NB4 (cell line): ENCODE measurements around the gene NUP62.
"Not testable (repeated sequence)": the region's sequence is repeated elsewhere in the genome, so short reads cannot be mapped to it uniquely, and the experiment has no call there.

ENCODE experiments used
- DNase-seq: peaks from one replicate; pipeline ENCODE4 v3.0.0; 2010; ENCODE audit warnings: low read depth
- H3K4me3 ChIP-seq: one replicate; pipeline ENCODE4 v1.5.1; 2011; ENCODE audit warnings: mild to moderate bottlenecking, low read depth, low read length, moderate library complexity
- MYC ChIP-seq: IDR thresholded peaks from 2 replicates; pipeline ENCODE4 v1.6.1; 2011; ENCODE audit warnings: low read depth, low read length
- POLR2A ChIP-seq: IDR thresholded peaks from 2 replicates; pipeline ENCODE4 v1.6.1; 2011; ENCODE audit warnings: mild to moderate bottlenecking; ENCODE audit not compliant: insufficient read length; ENCODE audit errors: extremely low read depth
- TF ChIP-seq, protein P1 (sequence below): IDR thresholded peaks from one replicate; pipeline ENCODE4 v1.5.1; 2012; ENCODE audit warnings: low read depth, low read length
- TF ChIP-seq, protein P2 (sequence below): IDR thresholded peaks from 2 replicates; pipeline ENCODE4 v1.6.1; 2011; ENCODE audit warnings: low read depth, low read length

NUP62 gene

DNA sequence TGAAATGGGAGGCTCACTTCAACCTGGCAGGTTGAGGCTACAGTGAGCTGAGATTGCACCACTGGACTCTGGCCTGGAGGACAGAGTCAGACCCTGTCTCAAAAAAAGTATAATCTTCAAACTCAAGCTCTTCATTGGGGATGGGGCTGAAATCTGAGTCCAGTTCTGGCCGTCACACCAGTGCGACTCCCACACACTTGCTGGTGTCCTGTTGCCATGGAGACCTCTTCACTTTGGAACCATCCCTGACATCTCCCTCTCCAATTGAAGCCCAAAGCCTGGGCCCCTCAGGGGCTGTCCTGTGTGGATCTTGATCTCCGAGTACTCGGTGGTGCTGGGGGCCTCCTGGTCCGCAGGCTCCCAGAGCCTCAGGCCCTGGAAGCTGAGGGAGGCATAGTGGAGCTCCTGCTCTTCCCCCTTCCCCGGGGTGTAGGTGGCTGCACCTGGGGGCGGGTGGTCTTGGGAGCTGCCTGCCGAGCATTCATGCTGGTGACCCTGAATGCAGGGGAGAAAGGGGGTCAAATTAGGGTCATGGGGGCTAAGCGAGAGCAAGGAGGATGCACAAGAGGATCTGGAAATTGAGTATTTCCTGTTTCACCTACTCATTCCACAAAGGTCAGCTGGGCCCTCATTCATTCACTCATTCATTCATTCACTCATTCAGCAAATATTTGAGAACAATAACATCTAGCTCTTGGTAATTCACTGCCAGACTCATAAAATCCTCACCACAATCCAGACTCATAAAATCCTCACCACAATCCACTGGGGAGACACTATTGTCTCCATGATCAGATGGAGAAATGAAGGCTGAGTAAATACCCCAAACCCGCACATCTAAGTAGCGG, 20.7 kb upstream of the NUP62 start:
- no peak overlapping the region for H3K4me3 ChIP-seq
- peak; percentile 59 for DNase-seq
- TF ChIP-seq MYC (no peak), POLR2A (no peak)
- TF ChIP-seq, protein P1, sequence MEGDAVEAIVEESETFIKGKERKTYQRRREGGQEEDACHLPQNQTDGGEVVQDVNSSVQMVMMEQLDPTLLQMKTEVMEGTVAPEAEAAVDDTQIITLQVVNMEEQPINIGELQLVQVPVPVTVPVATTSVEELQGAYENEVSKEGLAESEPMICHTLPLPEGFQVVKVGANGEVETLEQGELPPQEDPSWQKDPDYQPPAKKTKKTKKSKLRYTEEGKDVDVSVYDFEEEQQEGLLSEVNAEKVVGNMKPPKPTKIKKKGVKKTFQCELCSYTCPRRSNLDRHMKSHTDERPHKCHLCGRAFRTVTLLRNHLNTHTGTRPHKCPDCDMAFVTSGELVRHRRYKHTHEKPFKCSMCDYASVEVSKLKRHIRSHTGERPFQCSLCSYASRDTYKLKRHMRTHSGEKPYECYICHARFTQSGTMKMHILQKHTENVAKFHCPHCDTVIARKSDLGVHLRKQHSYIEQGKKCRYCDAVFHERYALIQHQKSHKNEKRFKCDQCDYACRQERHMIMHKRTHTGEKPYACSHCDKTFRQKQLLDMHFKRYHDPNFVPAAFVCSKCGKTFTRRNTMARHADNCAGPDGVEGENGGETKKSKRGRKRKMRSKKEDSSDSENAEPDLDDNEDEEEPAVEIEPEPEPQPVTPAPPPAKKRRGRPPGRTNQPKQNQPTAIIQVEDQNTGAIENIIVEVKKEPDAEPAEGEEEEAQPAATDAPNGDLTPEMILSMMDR: no peak
- TF ChIP-seq, protein P2, sequence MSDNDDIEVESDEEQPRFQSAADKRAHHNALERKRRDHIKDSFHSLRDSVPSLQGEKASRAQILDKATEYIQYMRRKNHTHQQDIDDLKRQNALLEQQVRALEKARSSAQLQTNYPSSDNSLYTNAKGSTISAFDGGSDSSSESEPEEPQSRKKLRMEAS: no peak

DNA sequence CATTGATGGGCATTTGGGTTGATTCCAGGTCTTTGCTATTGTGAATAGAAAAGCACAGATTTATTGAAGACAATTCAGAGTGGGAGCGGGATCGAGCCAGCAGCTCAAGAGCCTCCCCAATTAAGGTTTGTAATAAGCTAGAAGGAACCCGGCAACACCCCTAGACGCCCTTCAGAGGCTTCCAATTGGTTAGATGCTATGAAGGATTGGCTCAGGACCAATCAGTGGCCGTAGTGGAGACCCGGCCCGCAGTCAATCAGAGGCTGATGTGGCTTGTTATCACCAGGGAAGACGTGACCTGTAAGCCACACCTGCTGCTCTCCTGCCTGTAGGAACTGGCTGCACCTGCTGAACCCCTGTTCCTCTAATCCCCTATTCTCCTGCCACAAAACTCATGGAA, 17.1 kb upstream of the NUP62 start:
- no peak for DNase-seq
- TF ChIP-seq, protein P1: no peak
- no peak for TF ChIP-seq POLR2A
- TF ChIP-seq MYC: no peak
- TF ChIP-seq, protein P2: no peak
- no peak overlapping the region for H3K4me3 ChIP-seq

DNA sequence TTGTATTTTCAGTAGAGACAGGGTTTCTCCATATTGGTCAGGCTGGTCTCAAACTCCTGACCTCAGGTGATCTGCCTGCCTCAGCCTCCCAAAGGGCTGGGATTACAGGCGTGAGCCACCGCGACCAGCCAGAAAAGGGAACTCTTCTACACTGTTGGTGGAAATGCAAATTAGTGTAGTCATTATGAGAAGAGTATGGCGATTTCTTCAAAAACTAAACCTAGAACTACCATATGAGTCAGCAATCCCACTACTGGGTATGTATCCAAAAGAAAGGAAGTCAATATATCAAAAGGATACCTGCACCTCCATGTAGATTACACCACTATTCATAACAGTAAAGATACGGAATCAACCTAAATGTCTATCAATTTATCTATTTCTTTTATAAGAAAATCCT, 15.3 kb upstream of the NUP62 start:
- H3K4me3 ChIP-seq, DNase-seq: not testable (repeated sequence)

DNA sequence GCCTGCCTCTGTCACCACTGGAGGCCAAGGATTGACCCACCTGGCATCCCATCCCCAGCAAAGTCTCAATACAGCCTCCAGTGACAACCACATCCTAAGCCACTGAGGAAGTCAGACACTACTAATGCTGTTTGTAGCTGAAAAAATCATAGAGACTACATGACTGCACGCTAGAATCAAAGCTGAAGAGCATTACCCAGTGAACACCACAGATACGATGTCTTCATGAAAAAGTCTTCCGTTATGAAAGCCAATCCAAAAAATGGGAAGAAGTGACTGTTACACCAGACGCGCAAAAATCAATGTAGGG, 11.1 kb upstream of the NUP62 start:
- no peak overlapping the region for H3K4me3 ChIP-seq
- TF ChIP-seq, protein P1: no peak
- TF ChIP-seq POLR2A (no peak), MYC (no peak)
- TF ChIP-seq, protein P2: no peak
- no peak for DNase-seq

DNA sequence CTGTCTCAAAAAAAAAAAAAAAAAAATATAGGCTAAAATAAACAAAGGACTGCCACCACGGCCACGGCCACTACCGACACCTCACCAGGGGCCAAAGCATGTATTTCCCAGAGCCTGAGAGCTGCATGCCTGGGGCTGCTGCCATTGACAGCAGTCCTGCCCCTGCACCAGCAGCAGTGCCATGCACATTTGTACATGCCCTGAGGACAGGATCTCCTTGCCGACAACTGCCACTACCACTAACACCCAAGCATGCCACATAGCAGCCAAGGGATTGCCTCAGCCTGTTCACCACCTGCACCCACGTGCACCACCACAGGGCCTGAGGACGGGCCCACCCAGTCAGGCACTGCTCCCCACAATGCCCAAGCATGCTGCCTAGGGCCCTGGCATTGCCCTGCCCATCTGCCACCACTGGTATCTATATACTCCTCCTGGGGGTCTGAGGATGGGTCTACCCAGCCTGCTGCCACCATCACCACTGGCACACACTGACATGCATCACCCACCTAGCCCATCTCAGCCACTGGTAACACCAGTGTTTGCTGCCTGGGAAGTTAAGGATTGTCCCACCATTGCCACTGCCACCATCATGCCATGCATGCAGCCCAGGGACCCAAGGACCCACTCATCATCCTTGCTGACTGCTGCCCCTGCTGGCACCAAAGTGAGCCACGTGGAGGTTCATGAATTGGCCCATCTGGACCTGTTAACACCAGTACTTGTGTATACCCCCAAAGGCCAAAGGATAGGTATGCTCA, 10.6 kb upstream of the NUP62 start:
- TF ChIP-seq POLR2A (no peak), MYC (peak; percentile 14; the same call in 1 of the 2 replicates)
- TF ChIP-seq, protein P2: peak; percentile 38; the same call in 1 of the 2 replicates
- TF ChIP-seq, protein P1: no peak
- H3K4me3 ChIP-seq: no peak overlapping the region
- DNase-seq: no peak

DNA sequence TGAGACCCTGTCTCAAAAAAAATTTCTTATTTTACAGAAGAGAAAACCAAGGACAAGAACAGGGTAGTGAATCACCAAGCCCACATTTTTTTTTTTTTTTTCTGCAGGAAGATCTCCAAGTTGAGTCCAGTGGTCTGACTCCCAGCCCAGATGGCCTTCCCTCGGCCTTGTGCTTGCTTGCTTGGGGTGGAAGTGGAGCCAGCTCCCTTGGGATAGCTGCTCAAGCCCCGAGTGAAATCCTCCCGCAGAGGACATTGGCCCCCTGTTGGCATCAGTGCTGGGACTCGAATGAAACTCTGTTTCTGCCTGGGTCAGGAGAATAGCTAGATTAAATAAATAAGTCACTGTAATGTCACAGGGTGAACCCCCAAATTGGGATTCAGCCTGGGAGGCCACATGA, 9.4 kb upstream of the NUP62 start:
- TF ChIP-seq MYC (no peak), POLR2A (no peak)
- TF ChIP-seq, protein P2: no peak
- TF ChIP-seq, protein P1: no peak
- no peak for DNase-seq
- H3K4me3 ChIP-seq: no peak overlapping the region
